HUES48 (cell line): ENCODE results near the gene UGT2B15.

Experiments
- H3K27ac ChIP-seq: one replicate; pipeline ENCODE4 v1.7.0; 2013; ENCODE audit warnings: low read depth, low read length, inconsistent platforms
- H3K27me3 ChIP-seq: 2 replicates; pipeline ENCODE4 v1.6.1; 2013; ENCODE audit warnings: mild to moderate bottlenecking, low read length; ENCODE audit not compliant: control insufficient read depth, insufficient read depth
- H3K36me3 ChIP-seq: 2 replicates; pipeline ENCODE4 v1.6.1; 2013; ENCODE audit warnings: low read length; ENCODE audit not compliant: control insufficient read depth, insufficient read depth
- H3K4me1 ChIP-seq: 2 replicates; pipeline ENCODE4 v1.6.1; 2013; ENCODE audit warnings: mild to moderate bottlenecking, low read length; ENCODE audit not compliant: control insufficient read depth, insufficient read depth
- H3K4me3 ChIP-seq: 2 replicates; pipeline ENCODE4 v1.5.1; 2013; ENCODE audit warnings: mild to moderate bottlenecking, low read depth, low read length
- H3K9ac ChIP-seq: 2 replicates; pipeline ENCODE4 v1.6.1; 2013; ENCODE audit warnings: mild to moderate bottlenecking, low read depth, low read length, moderate library complexity
- H3K9me3 ChIP-seq: 2 replicates; pipeline ENCODE4 v1.6.1; 2013; ENCODE audit warnings: low read length; ENCODE audit not compliant: control insufficient read depth, insufficient read depth

UGT2B15 gene

GRCh38 chr4:68597482-68597881, 73.0 kb downstream of the UGT2B15 start:
- Histone ChIP-seq H3K9me3 (no peaks in the 10 kb centered on the region), H3K36me3 (no peaks in the 10 kb centered on the region), H3K27ac (no peak overlapping the region), H3K4me1 (no peaks in the 10 kb centered on the region), H3K4me3 (no peak overlapping the region), H3K27me3 (no peaks in the 10 kb centered on the region), H3K9ac (no peak overlapping the region)
